Raji (cell line): Measurements from ENCODE around the gene DCAF4L1.
A peak's percentile ranks its signal among the peaks of the same experiment; 100 is the strongest.

Experiments
- POLR2A ChIP-seq: IDR thresholded peaks from 2 replicates; pipeline ENCODE4 v1.6.1; 2011; ENCODE audit warnings: low read depth, low read length, control low read depth; ENCODE audit not compliant: insufficient read depth

The DCAF4L1 gene, protein sequence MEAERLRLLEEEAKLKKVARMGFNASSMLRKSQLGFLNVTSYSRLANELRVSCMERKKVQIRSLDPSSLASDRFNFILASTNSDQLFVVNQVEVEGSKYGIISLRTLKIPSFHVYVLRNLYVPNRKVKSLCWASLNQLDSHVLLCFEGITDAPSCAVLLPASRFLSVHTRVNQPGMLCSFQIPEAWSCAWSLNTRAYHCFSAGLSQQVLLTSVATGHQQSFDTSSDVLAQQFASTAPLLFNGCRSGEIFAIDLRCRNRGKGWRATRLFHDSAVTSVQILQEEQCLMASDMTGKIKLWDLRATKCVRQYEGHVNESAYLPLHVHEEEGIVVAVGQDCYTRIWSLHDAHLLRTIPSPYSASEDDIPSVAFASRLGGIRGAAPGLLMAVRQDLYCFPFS

DNA sequence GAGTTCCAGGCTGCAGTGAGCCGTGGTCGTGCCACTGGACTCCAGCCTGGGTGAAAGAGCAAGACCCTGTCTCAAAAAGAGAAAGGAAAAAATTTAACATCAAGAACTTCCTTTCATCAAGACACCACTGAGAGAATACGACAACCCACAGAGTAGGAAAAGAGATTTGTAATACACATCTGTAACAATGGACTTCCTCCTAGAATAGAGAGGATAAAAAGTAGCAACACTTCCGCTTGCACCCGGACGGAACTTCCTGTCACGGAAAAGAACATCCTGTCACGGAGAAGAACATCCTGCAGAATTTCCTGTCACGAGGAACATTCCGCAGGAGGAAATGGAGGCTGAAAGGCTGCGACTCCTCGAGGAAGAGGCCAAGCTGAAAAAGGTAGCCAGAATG is at the start of gene DCAF4L1:
Gene DCAF4L1 (plus strand): TSS at position 301 of the 400 bp plus-strand sequence. CDS start 37 bp downstream, at position 338.
- TF ChIP-seq POLR2A, result no peak

DNA sequence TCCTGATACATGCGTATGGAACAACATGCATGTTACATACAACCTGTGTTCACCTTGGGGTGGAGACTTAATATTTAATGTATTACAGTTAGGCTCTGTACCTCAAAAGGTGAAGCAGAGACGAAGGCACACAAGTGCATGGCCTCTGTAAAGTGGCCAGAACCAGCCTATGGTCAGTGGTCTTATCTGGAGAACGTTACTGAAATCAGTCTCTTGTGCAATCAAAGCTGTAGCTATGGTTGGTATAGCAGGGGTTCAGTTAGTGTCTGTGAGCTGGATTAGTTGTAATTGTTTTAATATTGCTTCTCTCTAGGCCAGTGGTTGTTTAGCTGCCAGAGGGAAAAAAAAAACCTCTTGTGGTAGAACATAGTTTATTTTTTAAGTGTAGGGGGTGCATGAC is 48.6 kb upstream of the DCAF4L1 start:
- no peak for TF ChIP-seq POLR2A

DNA sequence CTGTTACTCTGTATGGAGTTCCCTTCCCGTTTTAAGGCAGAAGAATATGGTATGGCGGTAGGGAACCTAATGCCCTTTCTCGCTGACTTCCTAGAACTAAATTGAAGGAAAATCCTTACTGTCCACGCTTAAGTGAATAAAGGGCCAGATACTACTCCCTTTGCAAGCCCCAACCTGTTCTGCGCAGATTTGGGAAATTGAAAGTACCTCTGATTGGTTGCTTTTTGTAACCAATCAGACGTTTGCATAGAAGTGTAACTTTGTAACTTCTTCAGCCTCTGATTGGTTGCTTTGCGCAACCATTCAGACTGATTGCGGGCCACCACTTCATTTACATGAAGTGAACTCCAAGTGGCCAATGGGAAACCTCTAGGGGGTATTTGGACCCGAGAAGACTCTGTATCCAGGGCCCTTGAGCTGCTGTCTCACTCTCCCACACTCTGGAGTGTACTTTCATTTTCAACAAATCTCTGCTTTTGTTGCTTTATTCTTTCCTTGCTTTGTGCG is 47.5 kb upstream of the DCAF4L1 start:
- TF ChIP-seq POLR2A, result no peak

DNA sequence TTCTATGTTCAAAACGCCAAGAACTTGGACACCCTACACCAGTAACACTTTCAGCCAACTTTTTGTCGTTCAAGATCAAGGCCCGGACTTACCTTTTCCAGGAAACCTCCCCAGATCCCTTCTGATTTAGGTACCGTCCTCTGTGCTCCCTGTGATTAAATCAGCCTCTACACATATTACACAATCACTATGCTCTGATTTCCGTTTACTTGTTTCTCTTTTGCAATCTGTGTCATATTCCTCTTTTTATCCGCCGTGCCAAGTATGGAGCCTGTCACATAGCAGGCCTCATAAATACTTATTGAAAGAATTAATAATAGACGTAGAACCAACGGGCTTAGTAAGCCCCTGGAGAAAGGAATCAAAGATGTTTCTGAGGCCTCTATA is 47.0 kb upstream of the DCAF4L1 start:
- TF ChIP-seq POLR2A, result no peak

DNA sequence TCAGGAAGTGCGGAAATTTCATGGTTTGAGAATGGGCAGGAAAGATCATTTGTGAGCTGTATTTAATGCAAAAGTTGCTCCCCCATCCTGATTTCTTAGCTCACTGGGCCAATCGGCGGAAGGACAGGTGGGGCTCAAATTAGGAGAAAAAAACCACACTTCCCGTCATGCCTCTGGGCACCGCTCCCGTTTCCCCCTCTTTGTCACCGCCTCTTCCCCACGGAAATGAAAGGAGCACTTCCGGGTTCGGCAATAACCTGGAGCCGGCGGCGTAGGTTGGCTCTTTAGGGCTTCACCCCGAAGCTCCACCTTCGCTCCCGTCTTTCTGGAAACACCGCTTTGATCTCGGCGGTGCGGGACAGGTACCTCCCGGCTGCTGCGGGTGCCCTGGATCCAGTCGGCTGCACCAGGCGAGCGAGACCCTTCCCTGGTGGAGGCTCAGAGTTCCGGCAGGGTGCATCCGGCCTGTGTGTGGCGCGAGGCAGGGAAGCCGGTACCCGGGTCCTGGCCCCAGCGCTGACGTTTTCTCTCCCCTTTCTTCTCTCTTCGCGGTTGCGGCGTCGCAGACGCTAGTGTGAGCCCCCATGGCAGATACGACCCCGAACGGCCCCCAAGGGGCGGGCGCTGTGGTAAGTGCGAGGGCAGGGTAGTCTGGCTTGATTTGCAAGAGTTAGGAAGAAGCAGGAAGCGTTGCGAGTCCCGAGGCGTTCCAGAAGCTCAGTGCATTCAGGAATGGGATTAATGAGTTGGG is 46.5 kb upstream of the DCAF4L1 start, which contains the start of gene TMEM33:
Gene TMEM33 (plus strand): TSS at position 529 of the 751 bp plus-strand sequence. CDS start 56 bp downstream, at position 585.
- peak; percentile 87 for TF ChIP-seq POLR2A

DNA sequence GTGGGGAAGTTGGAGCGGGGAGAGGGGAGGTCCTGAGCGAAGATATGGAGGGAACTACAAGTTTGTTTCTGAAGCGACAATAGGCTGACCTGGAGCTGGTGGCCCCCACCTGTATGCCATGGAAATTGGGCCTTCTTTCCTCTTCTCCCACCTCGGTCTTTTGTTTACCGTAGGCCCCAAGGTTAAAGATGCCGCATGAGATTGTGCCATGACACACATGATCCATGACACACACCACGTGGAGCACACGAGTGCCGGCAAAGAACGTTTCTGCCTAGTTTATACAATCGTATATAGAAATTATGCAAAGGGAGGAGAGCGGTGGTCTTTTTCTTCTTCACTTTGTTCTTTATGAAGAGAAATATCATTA is 45.9 kb upstream of the DCAF4L1 start:
- no peak for TF ChIP-seq POLR2A

DNA sequence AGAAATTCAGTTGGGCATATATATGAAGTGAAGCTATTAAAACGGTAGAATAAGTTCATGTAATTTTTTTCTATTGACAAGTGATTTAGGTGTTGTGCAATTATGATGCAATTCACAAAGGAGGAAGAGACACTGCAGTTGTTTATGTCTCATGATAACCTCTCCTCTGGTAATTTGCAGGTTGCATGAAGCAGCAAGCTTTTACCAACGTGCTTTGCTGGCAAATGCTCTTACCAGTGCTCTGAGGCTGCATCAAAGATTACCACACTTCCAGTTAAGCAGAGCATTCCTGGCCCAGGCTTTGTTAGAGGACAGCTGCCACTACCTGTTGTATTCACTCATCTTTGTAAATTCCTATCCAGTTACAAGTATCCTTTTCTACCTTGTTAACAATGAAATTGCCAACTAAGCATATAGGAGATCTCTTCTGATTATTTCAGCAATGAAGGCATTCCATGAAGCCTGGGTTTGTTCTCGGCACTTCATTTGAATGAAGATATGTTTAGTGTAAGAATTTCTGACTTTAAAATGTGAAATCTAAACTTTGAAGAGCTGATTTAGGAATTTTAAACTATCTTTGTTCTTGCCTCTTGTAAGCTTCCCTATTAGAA is 42.4 kb upstream of the DCAF4L1 start:
- TF ChIP-seq POLR2A, result no peak

DNA sequence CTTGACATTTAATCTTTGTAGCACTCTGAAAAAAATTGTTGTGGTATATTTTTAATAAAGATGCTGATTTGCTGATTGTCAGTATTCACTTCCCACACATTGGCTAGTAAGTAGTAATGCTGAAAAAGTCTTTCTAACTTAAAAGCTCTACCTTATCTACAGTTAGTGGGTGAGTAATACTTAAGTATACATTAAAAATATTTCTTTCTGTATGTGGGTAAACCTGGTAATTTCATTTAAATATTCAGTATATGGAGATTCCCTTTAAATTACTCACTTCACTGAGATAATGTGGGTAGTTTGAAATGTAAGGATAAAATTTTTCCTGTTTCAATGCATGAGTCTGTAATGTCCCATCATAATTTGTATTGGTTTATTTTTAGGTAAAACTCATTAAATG is 40.7 kb upstream of the DCAF4L1 start:
- no peak for TF ChIP-seq POLR2A

DNA sequence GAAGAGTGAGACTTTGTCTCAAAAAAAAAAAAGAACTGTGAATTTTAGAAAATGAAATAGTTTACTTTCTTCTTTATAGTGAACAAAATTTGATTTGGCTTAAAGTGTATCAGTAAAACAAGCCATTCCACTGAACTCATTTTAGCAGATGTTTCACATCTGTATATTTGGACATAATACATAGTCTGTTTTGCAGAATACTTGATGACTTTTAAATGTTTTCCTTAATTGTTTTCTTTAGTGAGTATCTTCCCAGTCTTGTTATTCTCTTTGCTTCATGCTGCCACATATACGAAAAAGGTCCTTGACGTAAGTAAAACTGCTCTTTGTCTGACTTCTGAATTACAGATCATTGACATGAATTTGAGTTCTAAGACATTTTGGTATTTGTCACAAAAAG is 38.0 kb upstream of the DCAF4L1 start:
- no peak for TF ChIP-seq POLR2A

DNA sequence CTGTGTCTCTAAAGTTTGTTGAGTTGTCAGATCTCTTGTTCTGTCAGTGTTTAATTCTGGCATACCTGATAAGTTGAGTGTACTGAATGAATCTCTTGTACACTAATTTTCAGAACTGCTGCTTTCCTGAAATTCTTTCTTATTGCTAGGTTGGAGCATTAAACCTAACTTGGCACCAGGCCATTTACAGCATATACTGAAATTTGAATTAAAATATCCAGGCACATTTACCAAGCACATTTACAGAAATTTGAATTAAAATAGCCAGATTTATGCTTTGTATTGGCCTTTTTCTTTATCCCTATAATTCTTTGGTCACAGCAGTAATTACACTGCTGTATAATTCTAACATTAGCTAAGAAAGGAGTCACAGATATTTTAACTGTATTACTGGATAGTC is 37.5 kb upstream of the DCAF4L1 start:
- no peak for TF ChIP-seq POLR2A

DNA sequence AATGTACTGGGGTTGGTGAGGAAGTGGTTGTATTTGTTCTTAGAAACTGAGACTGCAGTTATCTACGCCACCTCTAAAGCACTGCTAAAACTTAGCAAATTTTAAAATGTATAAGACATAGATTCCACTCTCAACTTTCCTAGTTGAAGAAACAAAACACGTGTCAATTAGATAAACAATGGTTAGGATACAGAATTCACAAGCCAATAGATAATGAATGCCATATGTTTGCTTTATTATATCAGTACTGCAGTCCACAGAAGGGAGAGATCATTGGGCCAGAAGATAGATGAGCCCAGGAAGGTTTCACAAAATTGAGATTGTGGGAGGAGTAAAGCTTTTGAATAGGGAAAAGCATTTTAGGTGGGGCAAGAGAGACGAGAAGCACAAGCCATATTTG is 32.0 kb upstream of the DCAF4L1 start:
- TF ChIP-seq POLR2A, result no peak

DNA sequence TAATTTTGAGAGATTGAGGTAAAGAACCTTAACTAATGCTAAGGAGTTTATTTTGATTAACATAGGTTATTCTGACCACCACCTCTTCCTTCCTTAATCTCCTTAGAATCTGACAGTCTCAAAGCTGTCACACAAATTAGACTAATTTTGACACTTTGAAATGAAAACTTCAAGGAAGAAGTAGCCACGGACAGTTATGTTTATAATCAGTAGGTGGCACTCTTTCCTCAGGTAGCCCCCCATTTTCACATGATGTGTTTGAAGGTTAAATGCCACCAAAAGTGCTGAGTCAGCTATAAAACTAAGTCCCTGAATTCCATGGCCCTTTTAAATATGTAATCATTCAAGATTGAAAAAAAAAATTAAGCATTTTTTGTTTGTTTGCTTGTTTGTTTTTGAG is 23.9 kb upstream of the DCAF4L1 start:
- TF ChIP-seq POLR2A, result no peak

DNA sequence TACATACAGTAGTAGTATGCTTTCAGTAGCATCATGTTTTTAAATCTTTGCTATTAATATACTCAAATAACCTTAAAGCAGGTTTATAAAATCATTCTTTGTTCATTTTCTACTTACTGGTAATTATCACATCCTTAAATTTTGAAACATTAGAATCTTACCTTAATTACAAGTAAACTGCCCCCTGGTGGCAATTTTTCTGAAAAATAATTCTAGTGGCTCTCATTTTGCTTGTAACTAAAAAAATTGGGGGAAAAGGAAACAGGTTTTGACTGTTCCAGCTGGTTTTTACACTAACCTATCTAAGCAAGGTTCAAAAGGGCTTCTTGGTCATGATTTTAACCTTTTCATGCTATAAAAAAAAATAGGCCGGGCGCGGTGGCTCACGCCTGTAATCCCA is 18.5 kb upstream of the DCAF4L1 start:
- TF ChIP-seq POLR2A, result no peak

DNA sequence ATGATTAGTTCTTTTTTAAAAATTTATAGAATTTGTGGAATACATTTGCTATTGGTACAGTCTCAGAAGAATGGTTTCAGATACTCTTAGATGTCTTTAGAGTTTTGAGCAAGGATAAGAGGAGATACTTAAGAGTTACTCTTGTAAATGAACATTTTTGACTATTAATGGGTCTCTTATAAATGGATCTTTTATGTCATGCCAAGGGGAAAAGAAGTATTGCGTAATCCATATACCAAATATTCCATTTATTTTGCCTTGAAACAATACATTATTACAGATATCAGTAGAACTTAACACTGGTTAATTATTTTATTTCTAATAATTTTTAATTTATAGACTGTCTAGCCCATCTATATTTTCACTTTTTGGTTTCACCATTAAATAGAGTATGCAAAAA is 17.2 kb upstream of the DCAF4L1 start:
- TF ChIP-seq POLR2A, result no peak

DNA sequence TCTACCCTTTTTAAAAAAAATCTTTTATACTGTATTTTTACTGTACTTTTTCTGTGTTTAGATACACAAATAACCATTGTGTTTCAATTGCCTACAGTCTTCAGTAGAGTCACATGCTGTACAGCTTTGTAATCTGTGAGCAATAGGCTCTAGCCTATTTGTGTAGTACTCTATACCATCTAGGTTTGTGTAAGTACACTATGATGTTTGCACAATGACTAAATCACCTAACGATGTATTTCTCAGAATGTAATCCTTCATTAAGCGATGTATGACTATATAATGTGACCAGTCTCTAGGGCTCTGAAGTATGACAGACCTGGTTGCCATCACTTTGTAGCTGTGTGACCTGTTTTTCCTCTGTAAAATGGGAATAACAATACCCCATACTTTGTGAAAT is 14.2 kb upstream of the DCAF4L1 start:
- TF ChIP-seq POLR2A, result no peak

DNA sequence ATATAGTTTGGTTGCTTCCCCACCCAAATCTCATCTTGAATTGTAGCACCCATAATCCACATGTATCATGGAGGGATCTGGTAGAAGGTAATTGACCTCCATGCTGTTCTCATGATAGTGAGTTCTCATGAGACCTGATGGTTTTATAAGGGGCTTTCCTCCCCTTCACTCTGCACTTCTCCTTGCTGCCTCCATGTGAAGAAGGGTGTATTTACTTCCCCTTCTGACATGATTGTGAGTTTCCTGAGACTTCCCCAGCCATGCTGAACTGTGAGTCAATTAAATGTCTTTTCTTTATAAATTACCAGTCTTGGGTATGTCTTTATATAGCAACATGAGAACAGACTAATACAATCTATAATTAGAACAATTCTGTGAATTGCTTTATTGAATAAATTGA is 11.9 kb upstream of the DCAF4L1 start:
- no peak for TF ChIP-seq POLR2A

DNA sequence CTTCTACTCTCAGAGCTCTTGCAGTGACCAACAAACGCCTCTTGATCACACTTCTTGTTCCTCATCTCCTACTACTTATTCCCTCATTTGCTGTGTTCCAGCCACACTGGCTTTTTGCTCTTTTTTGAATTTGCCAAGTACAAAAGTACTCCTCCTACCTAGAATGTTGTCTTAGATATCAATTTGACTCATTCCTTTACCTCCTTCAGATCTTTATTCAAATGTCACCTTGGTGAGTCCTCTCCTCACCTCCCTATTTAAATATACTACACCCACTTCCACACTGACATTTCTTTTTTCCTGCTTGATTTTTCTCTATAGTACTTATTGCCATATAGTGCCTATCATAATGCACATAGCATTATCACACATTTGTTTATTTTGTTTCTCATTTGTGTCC is 6.2 kb upstream of the DCAF4L1 start:
- TF ChIP-seq POLR2A, result no peak
